Fibroblast of lung (primary cell): ENCODE data around the gene ANO4. TPM values are rescaled to one million over a fixed set of nuclear protein-coding genes. Genes with fewer than 3 reads are reported as not detected.

Experiments used
- DNase-seq, 2 donors: peaks; one replicate each; pipeline versions ENCODE4 v3.0.0 to v3.0.0-alpha.2; 2010; ENCODE audit warnings: low read depth in 2 of 2
- H2AFZ ChIP-seq: 2 replicates; pipeline ENCODE4 v1.5.1; 2012; ENCODE audit warnings: low read length, control low read depth, inconsistent platforms
- H3K27ac ChIP-seq: 2 replicates; pipeline ENCODE4 v1.5.1; 2011; ENCODE audit warnings: low read length, control low read depth; ENCODE audit not compliant: insufficient read depth
- H3K27me3 ChIP-seq: 2 replicates; pipeline ENCODE4 v1.5.1; 2011; ENCODE audit warnings: mild to moderate bottlenecking, low read length; ENCODE audit not compliant: control insufficient read depth, insufficient read depth
- H3K36me3 ChIP-seq: 2 replicates; pipeline ENCODE4 v1.5.1; 2011; ENCODE audit warnings: low read length; ENCODE audit not compliant: control insufficient read depth, insufficient read depth
- H3K4me1 ChIP-seq: 2 replicates; pipeline ENCODE4 v1.5.1; 2011; ENCODE audit warnings: low read length; ENCODE audit not compliant: control insufficient read depth, insufficient read depth; ENCODE audit errors: extremely low read depth
- H3K4me2 ChIP-seq: 2 replicates; pipeline ENCODE4 v1.5.1; 2011; ENCODE audit warnings: low read length, control low read depth; ENCODE audit not compliant: insufficient read depth; ENCODE audit errors: extremely low read depth
- H3K4me3 ChIP-seq, 4 experiments: fragments of 200-600 bp in 1 of 4; sonication (generic) in 1 of 4; replicated peaks in 1 of 4; 2 replicates each; pipeline ENCODE4 v1.5.1; 2011 to 2016; ENCODE audit warnings: low read length in 4 of 4, low read depth in 3 of 4, mild to moderate bottlenecking in 3 of 4, control low read depth in 2 of 4, inconsistent platforms in 1 of 4, mixed read lengths in 1 of 4; ENCODE audit not compliant: insufficient read depth in 1 of 4; ENCODE audit errors: control extremely low read depth in 1 of 4
- H3K79me2 ChIP-seq: 2 replicates; pipeline ENCODE4 v1.5.1; 2012; ENCODE audit warnings: mild to moderate bottlenecking, low read length, inconsistent platforms; ENCODE audit not compliant: control insufficient read depth, insufficient read depth
- H3K9ac ChIP-seq: 2 replicates; pipeline ENCODE4 v1.5.1; 2011; ENCODE audit warnings: mild to moderate bottlenecking, low read length, control low read depth; ENCODE audit not compliant: insufficient read depth
- H3K9me3 ChIP-seq: 2 replicates; pipeline ENCODE4 v1.5.1; 2012; ENCODE audit warnings: low read depth, low read length; ENCODE audit not compliant: control insufficient read depth, insufficient read depth
- H4K20me1 ChIP-seq: 2 replicates; pipeline ENCODE4 v1.5.1; 2011; ENCODE audit warnings: low read length; ENCODE audit not compliant: control insufficient read depth, insufficient read depth; ENCODE audit errors: extremely low read depth
- CTCF ChIP-seq, 2 donors: IDR thresholded peaks in 1 of 2; conservative IDR thresholded peaks in 1 of 2; 1 replicate in 1 of 2; 2 replicates in 1 of 2; pipeline ENCODE4 v1.5.1; 2011 to 2012; ENCODE audit warnings: low read length in 2 of 2, control low read depth in 1 of 2, inconsistent platforms in 1 of 2, low read depth in 1 of 2, mild to moderate bottlenecking in 1 of 2
- EZH2 ChIP-seq: IDR thresholded peaks from 2 replicates; pipeline ENCODE4 v1.5.1; 2012; ENCODE audit warnings: low read length, control low read depth, mild to moderate bottlenecking; ENCODE audit errors: missing control alignments
- polyA plus RNA-seq, 2 donors: library from polyadenylated mRNA; depleted of rRNA in 1 of 2; stranded (reverse) in 1 of 2; unstranded in 1 of 2; fragments of >200 nt; gene quantifications; 2 replicates each; pipeline ENCODE4 v1.2.1, GENCODE V29; 2011 to 2012; ENCODE audit warnings: missing spikeins in 1 of 2
- total RNA-seq: library from RNA; depleted of rRNA; stranded (reverse); fragments of >200 nt; gene quantifications from 2 replicates; pipeline ENCODE4 v1.2.1, GENCODE V29; 2014

ANO4 gene
- total and polyA plus RNA-seq, 2 donors (not counting 1 experiment from before 2014, with no cell fraction given): 11.7 to 42.3 TPM

- Histone ChIP-seq H3K4me1 (peaks cover 10% of the 10 kb centered on the region), H3K9ac (no peak overlapping the region), H3K4me3 (no peak overlapping the region), H3K4me2 (no peak overlapping the region), H3K36me3 (no peaks in the 10 kb centered on the region), H3K9me3 (no peaks in the 10 kb centered on the region), H2AFZ (no peak overlapping the region), H3K79me2 (no peaks in the 10 kb centered on the region), H3K27ac (peak overlapping the region; percentile 22), H4K20me1 (no peaks in the 10 kb centered on the region), H3K27me3 (no peaks in the 10 kb centered on the region)
- TF ChIP-seq EZH2: no peak
- TF ChIP-seq CTCF (conservative IDR thresholded peaks at IDR 0.05 in 1 of 2, IDR thresholded peaks at IDR 0.05 in 1 of 2; ENCODE audit: low read depth in 1 of 2, low read length in 2 of 2): no peak
- DNase-seq: peak; percentile 87 to 97
Measured at GRCh38 chr12:101021911-101022388, 227.4 kb downstream of the ANO4 start.

GRCh38 chr12:101027200-101027599, 232.6 kb downstream of the ANO4 start:
- no peak for TF ChIP-seq CTCF (conservative IDR thresholded peaks at IDR 0.05 in 1 of 2, IDR thresholded peaks at IDR 0.05 in 1 of 2; ENCODE audit: low read depth in 1 of 2, low read length in 2 of 2)
- no peak for TF ChIP-seq EZH2
- no peak overlapping the region for H3K4me2 ChIP-seq
- no peak overlapping the region for H3K4me3 ChIP-seq
- no peaks in the 10 kb centered on the region for H3K36me3 ChIP-seq
- no peak overlapping the region for H3K27ac ChIP-seq
- H4K20me1 ChIP-seq: no peaks in the 10 kb centered on the region
- H3K9ac ChIP-seq: no peak overlapping the region
- peaks cover 3% of the 10 kb centered on the region for H3K4me1 ChIP-seq
- no peaks in the 10 kb centered on the region for H3K79me2 ChIP-seq
- H2AFZ ChIP-seq: no peak overlapping the region
- H3K9me3 ChIP-seq: no peaks in the 10 kb centered on the region
- no peak for DNase-seq
- no peaks in the 10 kb centered on the region for H3K27me3 ChIP-seq

GRCh38 chr12:101027816-101028215, 233.2 kb downstream of the ANO4 start:
- H2AFZ ChIP-seq: no peak overlapping the region
- H3K27me3 ChIP-seq: no peaks in the 10 kb centered on the region
- H3K9me3 ChIP-seq: no peaks in the 10 kb centered on the region
- H4K20me1 ChIP-seq: no peaks in the 10 kb centered on the region
- H3K9ac ChIP-seq: no peak overlapping the region
- no peaks in the 10 kb centered on the region for H3K36me3 ChIP-seq
- no peak for TF ChIP-seq CTCF (conservative IDR thresholded peaks at IDR 0.05 in 1 of 2, IDR thresholded peaks at IDR 0.05 in 1 of 2; ENCODE audit: low read depth in 1 of 2, low read length in 2 of 2)
- no peak for TF ChIP-seq EZH2
- no peaks in the 10 kb centered on the region for H3K4me1 ChIP-seq
- no peak for DNase-seq
- H3K27ac ChIP-seq: no peak overlapping the region
- H3K4me3 ChIP-seq: no peak overlapping the region
- H3K79me2 ChIP-seq: no peaks in the 10 kb centered on the region
- H3K4me2 ChIP-seq: no peak overlapping the region
